COLO829 (cell line): ENCODE measurements around the gene CAPN11.
"Not testable (repeated sequence)": the region's sequence is repeated elsewhere in the genome, so short reads cannot be mapped to it uniquely, and the experiment has no call there.

Source experiments
- DNase-seq: peaks from one replicate; pipeline ENCODE4 v3.0.0; 2012; ENCODE audit warnings: low spot score

CAPN11 gene

GRCh38 chr6:44181784-44182183 lies 23.2 kb downstream of the CAPN11 start:
- not testable (repeated sequence) for DNase-seq

GRCh38 chr6:44182911-44183390 lies 24.3 kb downstream of the CAPN11 start:
- no peak for DNase-seq

- no peak for DNase-seq
These were observed 25.2 kb downstream of the CAPN11 start for GRCh38 chr6:44183783-44184182.

- not testable (repeated sequence) for DNase-seq
These were observed 26.7 kb downstream of the CAPN11 start for GRCh38 chr6:44185356-44185755.

GRCh38 chr6:44185953-44186634 lies 27.5 kb downstream of the CAPN11 start:
- DNase-seq = no peak

- no peak for DNase-seq
These were observed 28.0 kb downstream of the CAPN11 start for GRCh38 chr6:44186635-44187025.

- no peak for DNase-seq
These were observed 30.2 kb downstream of the CAPN11 start for GRCh38 chr6:44188819-44189218.

GRCh38 chr6:44189257-44189656 lies 30.6 kb downstream of the CAPN11 start:
- no peak for DNase-seq

- DNase-seq = no peak
These were observed 32.1 kb downstream of the CAPN11 start for GRCh38 chr6:44190715-44191114.

GRCh38 chr6:44192428-44193041 lies 33.9 kb downstream of the CAPN11 start:
- no peak for DNase-seq

- DNase-seq = no peak
These were observed 34.8 kb downstream of the CAPN11 start for GRCh38 chr6:44193307-44193910.

- no peak for DNase-seq
These were observed 35.7 kb downstream of the CAPN11 start for GRCh38 chr6:44194326-44194725.

GRCh38 chr6:44196351-44196750 lies 37.7 kb downstream of the CAPN11 start:
- not testable (repeated sequence) for DNase-seq

- no peak for DNase-seq
These were observed 40.1 kb downstream of the CAPN11 start for GRCh38 chr6:44198684-44199083.

- DNase-seq = no peak
These were observed 41.3 kb downstream of the CAPN11 start for GRCh38 chr6:44199883-44200282.

- no peak for DNase-seq
These were observed 42.6 kb downstream of the CAPN11 start for GRCh38 chr6:44201200-44201599.

GRCh38 chr6:44201638-44202303 lies 43.2 kb downstream of the CAPN11 start:
- no peak for DNase-seq

GRCh38 chr6:44202332-44202971 lies 43.8 kb downstream of the CAPN11 start:
- no peak for DNase-seq

- no peak for DNase-seq
These were observed 44.5 kb downstream of the CAPN11 start for GRCh38 chr6:44202972-44203750.

- DNase-seq = no peak
These were observed 45.3 kb downstream of the CAPN11 start for GRCh38 chr6:44203955-44204354.

GRCh38 chr6:44207966-44208365 lies 49.3 kb downstream of the CAPN11 start:
- DNase-seq = no peak

- DNase-seq = no peak
These were observed 52.7 kb downstream of the CAPN11 start for GRCh38 chr6:44211284-44211683.
